NCI-H345 treated with DMSO at 0.1 percent for 48 hours (cell line): Measurements from ENCODE around the gene USP7.
"Not testable (repeated sequence)": the region's sequence is repeated elsewhere in the genome, so short reads cannot be mapped to it uniquely, and the experiment has no call there.

Experiments
- DNase-seq: peaks from one replicate; lab custom pipeline; 2025; ENCODE audit not compliant: unreplicated experiment; lab: John Stamatoyannopoulos, UW

The USP7 gene

GRCh38 chr16:8928467-8928957 is 35.2 kb downstream of the USP7 start:
- DNase-seq: no peak

GRCh38 chr16:8926827-8927226 is 36.9 kb downstream of the USP7 start:
- no peak for DNase-seq

GRCh38 chr16:8925455-8925854 is 38.3 kb downstream of the USP7 start:
- DNase-seq: no peak

DNA sequence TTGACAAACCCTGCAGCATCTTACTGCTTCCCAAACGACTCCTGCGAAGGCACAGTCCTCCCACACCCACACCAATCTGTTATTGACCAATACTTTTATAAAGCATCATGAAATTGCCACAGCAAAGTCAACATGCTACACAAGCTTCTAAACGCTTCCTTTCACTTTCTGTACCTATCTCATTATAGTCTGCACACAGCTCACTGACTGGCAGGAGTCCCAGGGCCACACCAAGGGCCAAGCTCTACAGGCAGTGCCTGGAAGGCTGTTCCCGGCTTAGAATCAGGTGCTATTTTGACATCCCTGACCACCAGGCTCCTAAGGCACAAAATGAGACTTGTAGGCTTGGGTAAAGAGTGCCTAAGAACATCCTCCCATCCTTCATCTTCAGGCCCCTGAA is 39.5 kb downstream of the USP7 start:
- DNase-seq: no peak

GRCh38 chr16:8923199-8923598 is 40.5 kb downstream of the USP7 start:
- no peak for DNase-seq

- DNase-seq: no peak
Observed at GRCh38 chr16:8921347-8921984, 42.2 kb downstream of the USP7 start.

- DNase-seq: no peak
Observed at GRCh38 chr16:8920645-8921346, 42.9 kb downstream of the USP7 start.

GRCh38 chr16:8919934-8920462 is 43.7 kb downstream of the USP7 start:
- DNase-seq: no peak

DNA sequence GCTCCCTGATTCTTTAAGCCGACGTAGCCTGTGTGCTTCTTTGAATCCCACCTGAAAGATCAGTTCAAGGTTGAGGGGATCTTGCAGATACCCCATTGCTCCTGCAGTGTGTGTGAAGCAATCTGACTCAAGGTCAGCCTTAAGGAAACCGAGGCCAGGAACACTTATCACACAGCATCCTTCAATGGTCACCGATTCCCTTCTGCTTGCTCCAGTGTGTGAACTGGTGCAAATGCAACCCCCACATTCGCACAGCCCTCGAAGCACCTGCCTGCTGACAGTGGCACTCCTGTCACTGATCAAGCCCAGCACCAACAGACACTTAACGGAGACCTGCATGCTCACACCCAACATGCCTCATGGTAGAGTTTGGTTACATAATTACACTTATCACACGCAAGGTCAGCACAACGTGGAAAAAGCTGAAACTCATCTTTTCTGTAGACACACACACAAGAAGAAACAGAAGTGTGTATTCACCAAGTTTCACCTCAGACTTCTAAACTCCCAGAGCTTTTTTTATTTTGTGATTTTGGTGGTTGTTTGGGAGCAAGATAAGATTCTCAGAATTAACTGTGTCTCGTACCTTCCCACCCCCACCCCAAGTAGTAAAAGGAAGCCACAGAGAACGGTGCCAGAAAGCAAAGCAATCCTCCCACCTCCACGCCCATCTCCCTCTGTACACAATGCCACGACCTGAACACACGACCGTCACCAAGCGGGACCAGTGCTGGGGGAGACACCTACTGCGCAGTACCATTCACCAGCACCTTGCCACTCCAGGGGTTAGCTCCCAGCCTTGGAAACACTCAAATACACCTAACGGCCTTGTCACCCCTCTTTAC is 44.4 kb downstream of the USP7 start:
- no peak for DNase-seq

GRCh38 chr16:8917336-8917735 is 46.4 kb downstream of the USP7 start:
- not testable (repeated sequence) for DNase-seq

DNA sequence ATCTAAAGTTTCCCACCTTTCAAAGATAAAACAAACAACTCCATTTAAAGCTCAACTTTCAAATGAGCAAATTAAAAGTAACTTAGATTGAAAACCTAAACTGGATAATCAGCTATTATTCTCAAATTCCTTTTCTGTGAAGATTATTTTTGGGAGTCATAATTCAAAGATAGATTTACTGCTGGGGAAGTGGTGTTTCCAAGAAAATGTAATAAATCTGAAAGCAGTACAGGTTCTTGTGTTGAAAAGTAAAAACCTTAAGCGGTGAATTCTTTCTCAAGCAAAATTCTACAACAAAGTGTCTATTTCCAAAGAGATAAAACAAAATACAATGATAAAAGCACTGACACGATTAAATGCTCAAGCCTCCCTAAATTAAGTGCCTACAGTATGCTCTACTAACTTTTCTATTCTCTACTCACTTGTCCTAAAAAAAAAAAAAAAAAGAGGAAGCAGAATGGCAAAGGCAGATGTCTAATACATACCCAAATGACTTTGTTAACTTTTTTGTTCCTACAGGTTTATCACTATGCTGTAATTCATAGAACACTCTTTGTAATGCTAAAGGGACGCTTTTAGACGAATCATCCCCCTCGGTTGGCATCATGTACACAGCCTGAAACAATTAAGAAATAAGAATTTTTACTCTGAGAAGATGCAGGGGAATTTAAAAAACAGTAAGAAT is 47.0 kb downstream of the USP7 start:
- DNase-seq: no peak

GRCh38 chr16:8915722-8916301 is 47.9 kb downstream of the USP7 start:
- DNase-seq: no peak

DNA sequence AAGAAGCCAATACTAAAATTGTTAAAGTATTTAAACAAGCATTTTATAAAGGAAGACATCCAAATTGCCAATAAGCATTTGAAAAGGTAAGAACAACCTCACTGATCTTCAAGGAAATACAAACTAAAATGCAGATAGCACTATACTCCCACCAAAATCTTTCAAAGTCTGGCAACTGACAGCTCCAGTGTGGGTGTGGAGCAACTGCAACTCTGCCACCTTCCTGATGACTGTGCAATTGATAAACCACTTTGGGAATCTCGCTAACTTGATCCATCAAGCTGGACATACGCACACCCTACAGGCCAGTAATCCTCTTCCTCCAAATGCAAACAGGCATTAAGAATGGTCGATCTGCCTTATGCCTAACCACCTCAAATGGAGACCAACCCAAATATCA is 49.6 kb downstream of the USP7 start:
- DNase-seq: no peak

- DNase-seq: no peak
Observed at GRCh38 chr16:8912793-8913192, 50.9 kb downstream of the USP7 start.

- no peak for DNase-seq
Observed at GRCh38 chr16:8910811-8911210, 52.9 kb downstream of the USP7 start.

DNA sequence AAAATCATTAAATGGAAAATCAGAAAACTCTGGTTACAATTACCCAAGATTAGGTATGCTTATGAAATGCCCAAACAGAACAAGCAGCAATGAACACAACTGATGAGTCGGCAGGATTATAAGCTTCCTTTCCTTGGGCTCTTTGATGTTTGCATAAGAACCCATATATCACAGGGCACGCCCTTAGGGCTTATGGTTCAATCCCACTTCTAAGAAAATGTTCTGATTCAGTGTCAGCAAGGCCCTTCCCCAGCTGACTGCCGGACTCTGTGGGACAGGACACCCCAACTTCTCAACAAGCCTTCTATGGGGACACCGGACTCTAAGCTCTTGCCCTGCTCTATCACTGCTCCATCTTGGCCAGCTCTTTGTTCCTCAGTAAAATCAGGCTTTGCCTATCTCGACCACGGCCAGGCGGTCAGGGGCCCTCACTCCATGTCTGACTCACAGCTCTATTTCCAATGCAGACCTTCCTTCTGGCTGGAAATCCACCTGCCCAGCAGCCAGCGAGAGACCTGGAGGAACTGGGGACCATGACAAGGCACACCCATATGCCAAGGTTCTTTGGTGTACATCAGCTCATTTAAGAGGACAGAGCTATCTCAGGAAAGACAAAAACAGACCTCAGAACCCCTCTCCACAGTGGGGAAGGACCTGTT is 54.8 kb downstream of the USP7 start:
- no peak for DNase-seq

DNA sequence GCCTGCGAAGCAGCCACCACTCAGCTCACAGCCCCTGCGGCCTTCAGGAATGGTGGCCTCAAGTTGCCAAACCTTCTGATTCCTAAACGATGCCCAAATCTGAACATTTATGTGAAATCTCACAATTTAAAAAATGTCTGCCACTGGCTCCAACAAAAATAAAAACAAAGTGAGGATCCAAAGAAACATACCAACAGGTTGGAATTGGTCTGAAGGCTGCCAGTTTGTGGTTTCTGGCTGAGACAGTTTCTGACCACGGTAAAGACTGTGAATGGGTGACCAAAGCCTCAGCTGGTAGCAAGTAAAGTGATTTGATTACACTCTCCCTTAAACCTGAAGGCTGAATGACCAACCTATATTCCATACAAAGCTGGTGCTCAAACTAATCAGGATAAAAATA is 56.6 kb downstream of the USP7 start:
- DNase-seq: no peak

GRCh38 chr16:8905795-8906591 is 57.7 kb downstream of the USP7 start:
- no peak for DNase-seq

- peak; percentile 1 for DNase-seq
Observed at GRCh38 chr16:8905168-8905762, 58.4 kb downstream of the USP7 start.
